Esophagus muscularis mucosa (tissue), 4 donors: ENCODE measurements around the gene PAM16. TPM values are rescaled to one million over a fixed set of nuclear protein-coding genes. Genes with fewer than 3 reads are reported as not detected.

Experiments used
- DNase-seq: peaks from one replicate; pipeline ENCODE4 v3.0.0-alpha.2; 2017; ENCODE audit errors: extremely low spot score
- H3K27ac ChIP-seq, 4 donors: fragments of 200-600 bp; sonication (generic); replicated peaks in 1 of 4; 1 replicate in 3 of 4; 2 replicates in 1 of 4; pipeline ENCODE4 v1.5.1; 2016 to 2019; ENCODE audit warnings: mild to moderate bottlenecking in 1 of 4
- H3K27me3 ChIP-seq, 4 donors: fragments of 200-600 bp; sonication (generic); one replicate each; pipeline versions ENCODE4 v1.5.1 to v1.6.0; 2016 to 2019
- H3K36me3 ChIP-seq, 4 donors: fragments of 200-600 bp; sonication (generic); one replicate each; pipeline ENCODE4 v1.5.1; 2016 to 2019
- H3K4me1 ChIP-seq, 4 donors: fragments of 200-600 bp; sonication (generic); one replicate each; pipeline ENCODE4 v1.5.1; 2016 to 2019
- H3K4me3 ChIP-seq, 4 donors: fragments of 200-600 bp; sonication (generic); 1 replicate in 2 of 4; 2 replicates in 2 of 4; pipeline ENCODE4 v1.5.1; 2016 to 2019; ENCODE audit warnings: mild to moderate bottlenecking in 4 of 4, moderate library complexity in 1 of 4
- H3K9me3 ChIP-seq, 4 donors: fragments of 200-600 bp; sonication (generic); 1 replicate in 3 of 4; 2 replicates in 1 of 4; pipeline ENCODE4 v1.5.1; 2016 to 2019
- CTCF ChIP-seq, 3 experiments: fragments of 200-600 bp in 2 of 3; fragments of 450-650 bp in 1 of 3; sonication (generic) in 2 of 3; IDR thresholded peaks; one replicate each; pipeline ENCODE4 v1.5.1; 2017 to 2019; ENCODE audit warnings: antibody characterized with exemption in 3 of 3, mild to moderate bottlenecking in 2 of 3, moderate library complexity in 1 of 3
- EP300 ChIP-seq: sonication (generic); formaldehyde crosslinking; IDR thresholded peaks from one replicate; pipeline ENCODE4 v1.6.1; 2017; ENCODE audit warnings: antibody characterized with exemption
- POLR2A ChIP-seq: fragments of 450-650 bp; IDR thresholded peaks from one replicate; pipeline ENCODE4 v1.6.1; 2017; ENCODE audit warnings: antibody characterized with exemption, moderate library complexity, mild to moderate bottlenecking, low read depth
- POLR2AphosphoS5 ChIP-seq, 2 donors: sonication (generic); formaldehyde crosslinking; IDR thresholded peaks; one replicate each; pipeline ENCODE4 v1.6.1; 2017; ENCODE audit warnings: antibody characterized with exemption in 2 of 2
- WGBS: methylation state at CpG from one replicate; pipeline ENCODE4 v1.1.5; 2018; 5-methylcytosine and 5-hydroxymethylcytosine counted together
- intact Hi-C: fragments of 100-400 bp; cut with DNase I; formaldehyde crosslinking; loops from one replicate; pipeline ENCODE4 v1.15.1; 2023
- total RNA-seq, 4 donors: library from RNA; depleted of rRNA; stranded (reverse); fragments of >200 nt; gene quantifications; one replicate each; pipeline versions ENCODE4 v1.1.0 to v1.2.1, GENCODE V29; 2016

The PAM16 gene
- total RNA-seq, 4 donors from 2014 or later = 24.5 to 44.1 (median 40.2) TPM

GRCh38 chr16:4332083-4332482 is 19.0 kb downstream of the PAM16 start:
- DNase-seq = no peak
- intact Hi-C loops = no loop called here
- H3K4me3 ChIP-seq = no peak overlapping the region
- TF ChIP-seq CTCF (IDR thresholded peaks at IDR 0.05) = no peak
- no peak for TF ChIP-seq POLR2A
- no peaks in the 10 kb centered on the region for H3K9me3 ChIP-seq
- peaks cover 11 to 49% (median 48%) of the 10 kb centered on the region in 4 donors for H3K36me3 ChIP-seq
- peaks cover 33 to 48% (median 42%) of the 10 kb centered on the region in 4 donors for H3K4me1 ChIP-seq
- WGBS = 80% methylated on average over 6 of the region's 14 CpGs
- H3K27me3 ChIP-seq = no peaks in the 10 kb centered on the region
- H3K27ac ChIP-seq = no peak overlapping the region

- Histone ChIP-seq H3K4me3 (no peak overlapping the region), H3K9me3 (no peaks in the 10 kb centered on the region), H3K27ac (peak overlapping the region; percentile 29 to 90 (median 84)), H3K27me3 (no peaks in the 10 kb centered on the region), H3K36me3 (peaks cover 3 to 32% (median 31%) of the 10 kb centered on the region in 4 donors), H3K4me1 (peaks cover 39 to 65% (median 60%) of the 10 kb centered on the region in 4 donors)
- 52% methylated on average over 14 of the region's 14 CpGs for whole genome bisulfite sequencing
- intact Hi-C loops = no loop called here
- DNase-seq = no peak
- TF ChIP-seq POLR2A (no peak), CTCF (IDR thresholded peaks at IDR 0.05) (peak; percentile 94 to 99 (median 98)), POLR2AphosphoS5 (IDR thresholded peaks at IDR 0.05) (no peak), EP300 (no peak)
These were observed 20.7 kb downstream of the PAM16 start for GRCh38 chr16:4330277-4330874.

GRCh38 chr16:4328782-4329775 is 22.0 kb downstream of the PAM16 start:
- DNase-seq = no peak
- Histone ChIP-seq H3K27me3 (no peaks in the 10 kb centered on the region), H3K27ac (peak overlapping the region; percentile 79 to 90 (median 88)), H3K4me1 (peaks cover 52 to 78% (median 72%) of the 10 kb centered on the region in 4 donors), H3K36me3 (peaks cover 0 to 20% (median 19%) of the 10 kb centered on the region in 4 donors), H3K9me3 (no peaks in the 10 kb centered on the region), H3K4me3 (peak overlapping the region; percentile 48 to 56 (median 50))
- intact Hi-C loops = loop anchor here (1.0 to 5.0 kb wide), 3 partner anchors 37 to 127 kb away; partner anchors contain the start of gene TFAP4
- TF ChIP-seq POLR2AphosphoS5 (IDR thresholded peaks at IDR 0.05) = no peak
- 29% methylated on average over 9 of the region's 17 CpGs for WGBS

- whole genome bisulfite sequencing = 0% methylated on average over 2 of the region's 30 CpGs
- Histone ChIP-seq H3K4me3 (peak overlapping the region; percentile 48 to 56 (median 50)), H3K27me3 (no peaks in the 10 kb centered on the region), H3K36me3 (peaks cover 0 to 13% (median 13%) of the 10 kb centered on the region in 4 donors), H3K4me1 (peaks cover 61 to 87% (median 81%) of the 10 kb centered on the region in 4 donors), H3K27ac (peak overlapping the region; percentile 79 to 90 (median 88)), H3K9me3 (no peaks in the 10 kb centered on the region)
- DNase-seq = peak; percentile 96
- TF ChIP-seq CTCF (IDR thresholded peaks at IDR 0.05) (peak; percentile 55 to 72 (median 64)), EP300 (no peak), POLR2AphosphoS5 (IDR thresholded peaks at IDR 0.05) (peak; percentile 43 to 65)
- intact Hi-C loops = loop anchor here (1.0 to 5.0 kb wide), 3 partner anchors 36 to 126 kb away; partner anchors contain the start of gene TFAP4
These were observed 22.9 kb downstream of the PAM16 start for GRCh38 chr16:4328046-4328781.
